Prostate gland (tissue), 2 donors: ENCODE results near the gene RETN.

Source experiments
- POLR2A ChIP-seq: fragments of 450-650 bp; IDR thresholded peaks from one replicate; pipeline ENCODE4 v1.6.1; 2016; ENCODE audit warnings: antibody characterized with exemption, mild to moderate bottlenecking
- POLR2AphosphoS5 ChIP-seq: sonication (generic); formaldehyde crosslinking; IDR thresholded peaks from one replicate; pipeline ENCODE4 v1.6.1; 2017; ENCODE audit warnings: antibody characterized with exemption
- TF ChIP-seq, protein P1 (sequence below), 4 experiments: fragments of 200-600 bp in 2 of 4; fragments of 450-650 bp in 2 of 4; sonication (generic) in 2 of 4; IDR thresholded peaks; 1 replicate in 3 of 4; 2 replicates in 1 of 4; pipeline ENCODE4 v1.5.1; 2016 to 2019; ENCODE audit warnings: antibody characterized with exemption in 4 of 4, mild to moderate bottlenecking in 2 of 4, moderate library complexity in 2 of 4

DNA sequence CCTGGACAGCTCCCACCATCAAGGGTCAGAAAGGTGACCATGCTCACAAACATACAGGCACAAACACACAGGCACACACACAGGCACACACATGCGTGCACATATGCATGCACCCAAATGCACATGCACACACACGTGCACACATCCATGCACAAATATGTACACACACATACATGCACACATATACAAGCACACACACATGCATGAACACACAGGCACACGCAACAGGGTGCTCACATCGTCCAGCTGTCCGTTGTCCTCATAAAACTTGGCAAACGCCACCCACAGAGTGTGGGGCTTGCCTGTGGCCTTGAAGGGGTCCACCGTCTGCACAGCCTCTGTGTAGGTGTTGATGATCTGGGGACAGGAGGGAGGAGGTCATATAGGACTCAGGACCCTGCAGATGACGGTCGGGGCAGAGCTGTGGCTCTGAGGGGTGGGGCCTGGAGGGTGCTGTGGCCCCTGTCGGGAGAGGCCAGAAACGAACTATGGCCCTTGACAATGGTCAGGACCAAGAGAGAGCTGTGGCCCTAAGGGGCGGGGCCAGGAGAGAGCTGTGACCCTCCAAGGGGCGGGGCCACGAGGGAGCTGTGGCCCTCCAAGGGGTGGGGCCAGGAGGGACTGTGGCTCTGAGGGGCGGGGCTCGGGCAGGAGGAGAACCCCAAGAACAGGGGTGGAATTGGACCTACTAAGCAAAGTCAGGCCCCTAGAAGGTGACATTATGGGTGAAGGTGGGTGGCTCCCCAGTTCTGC, 45.7 kb upstream of the RETN start:
- no peak for TF ChIP-seq POLR2A
- TF ChIP-seq, protein P1, sequence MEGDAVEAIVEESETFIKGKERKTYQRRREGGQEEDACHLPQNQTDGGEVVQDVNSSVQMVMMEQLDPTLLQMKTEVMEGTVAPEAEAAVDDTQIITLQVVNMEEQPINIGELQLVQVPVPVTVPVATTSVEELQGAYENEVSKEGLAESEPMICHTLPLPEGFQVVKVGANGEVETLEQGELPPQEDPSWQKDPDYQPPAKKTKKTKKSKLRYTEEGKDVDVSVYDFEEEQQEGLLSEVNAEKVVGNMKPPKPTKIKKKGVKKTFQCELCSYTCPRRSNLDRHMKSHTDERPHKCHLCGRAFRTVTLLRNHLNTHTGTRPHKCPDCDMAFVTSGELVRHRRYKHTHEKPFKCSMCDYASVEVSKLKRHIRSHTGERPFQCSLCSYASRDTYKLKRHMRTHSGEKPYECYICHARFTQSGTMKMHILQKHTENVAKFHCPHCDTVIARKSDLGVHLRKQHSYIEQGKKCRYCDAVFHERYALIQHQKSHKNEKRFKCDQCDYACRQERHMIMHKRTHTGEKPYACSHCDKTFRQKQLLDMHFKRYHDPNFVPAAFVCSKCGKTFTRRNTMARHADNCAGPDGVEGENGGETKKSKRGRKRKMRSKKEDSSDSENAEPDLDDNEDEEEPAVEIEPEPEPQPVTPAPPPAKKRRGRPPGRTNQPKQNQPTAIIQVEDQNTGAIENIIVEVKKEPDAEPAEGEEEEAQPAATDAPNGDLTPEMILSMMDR (IDR thresholded peaks at IDR 0.05) = no peak
- no peak for TF ChIP-seq POLR2AphosphoS5
